ENCODE data around the gene LMOD1. TPM values are rescaled to one million over a fixed set of nuclear protein-coding genes. Genes with fewer than 3 reads are reported as not detected.

LMOD1 gene
- total RNA-seq, 2 donors from 2014 or later, result not detected

DNA sequence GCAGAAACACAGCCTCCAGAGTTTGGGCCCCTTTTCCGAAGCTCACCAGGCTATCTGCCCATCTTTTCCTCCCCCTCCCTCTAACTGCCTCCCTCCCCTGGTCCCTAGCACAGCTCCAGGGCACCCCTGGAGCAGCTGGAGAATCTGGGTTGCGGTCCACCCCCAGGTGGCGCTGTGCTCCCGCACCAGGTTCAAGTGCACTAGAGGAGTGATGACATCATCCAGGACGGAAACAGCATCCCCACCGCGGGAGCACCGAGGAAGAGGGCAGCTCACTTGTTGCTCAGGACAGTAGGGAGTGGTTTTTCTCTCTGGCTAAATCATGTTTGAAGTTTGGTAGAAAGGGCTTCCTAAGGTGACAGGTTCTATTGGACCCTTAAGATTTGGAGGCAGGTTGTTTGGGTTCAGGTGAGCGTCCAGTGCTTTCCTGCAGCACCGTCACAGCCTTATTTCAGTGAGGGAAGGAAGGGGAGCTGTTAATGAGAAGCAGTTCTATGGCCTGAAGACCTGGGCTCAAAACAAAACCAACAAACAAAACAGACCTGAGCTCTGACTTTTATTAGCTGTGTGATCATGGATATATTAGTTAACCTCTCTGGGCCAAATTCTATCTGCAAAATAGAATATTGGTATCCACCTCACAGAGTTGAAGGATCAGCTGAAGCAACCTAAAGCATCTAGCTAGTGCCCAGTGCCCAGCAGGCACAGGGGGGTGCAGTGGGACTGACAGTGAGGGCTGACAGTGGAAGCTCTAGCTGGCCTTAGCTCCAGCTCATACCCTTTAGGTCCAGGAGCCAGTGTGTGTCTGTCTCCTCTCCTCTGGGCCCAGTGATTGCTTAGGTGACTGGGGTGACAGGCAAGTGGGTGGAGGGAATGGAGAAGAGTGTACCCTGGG is 50.2 kb downstream of the LMOD1 start:
- Mint-ChIP-seq H3K4me3 (peak overlapping the region; percentile 66), H3K27ac (peak overlapping the region; percentile 89), H3K9me3 (no peaks in the 10 kb centered on the region)

DNA sequence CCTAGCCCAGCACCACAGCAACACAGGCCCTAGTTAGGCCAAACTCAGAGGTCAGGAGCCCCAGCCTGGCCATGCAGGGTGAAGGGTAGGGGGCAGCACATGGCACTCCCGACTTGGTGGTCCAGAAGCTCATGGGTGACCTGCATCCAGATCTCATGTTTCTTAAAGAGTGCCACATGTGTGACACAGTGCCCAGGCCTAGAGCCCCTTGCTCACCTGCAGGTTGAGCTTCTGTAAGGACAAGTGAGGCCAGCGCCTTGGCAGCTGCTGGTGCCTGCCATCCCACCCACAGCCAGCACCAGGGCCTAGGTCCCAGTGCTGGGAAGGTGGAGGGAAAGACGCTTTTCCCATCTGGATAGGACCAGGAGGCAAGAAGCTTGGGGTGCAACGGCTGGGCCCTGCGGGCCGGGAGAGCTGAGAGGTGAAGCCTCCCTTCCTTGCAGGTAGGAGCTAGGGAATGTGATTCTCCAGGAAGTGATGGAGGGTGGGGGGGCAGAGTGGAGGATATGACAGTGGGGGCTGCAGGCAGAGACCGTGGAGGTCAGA is 51.2 kb downstream of the LMOD1 start:
- no peak for ATAC-seq (replicated peaks)
- Mint-ChIP-seq H3K27ac (no peak overlapping the region), H3K27me3 (peaks cover 32% of the 10 kb centered on the region), H3K9me3 (no peaks in the 10 kb centered on the region), H3K4me1 (peaks cover 6% of the 10 kb centered on the region), H3K36me3 (ENCODE audit: low read depth) (no peaks in the 10 kb centered on the region), H3K4me3 (no peak overlapping the region)

More for the DNA sequence above, 50.2 kb downstream of the LMOD1 start:
- peak; percentile 97 for ATAC-seq (replicated peaks)
- Mint-ChIP-seq H3K36me3 (ENCODE audit: low read depth) (no peaks in the 10 kb centered on the region), H3K27me3 (peaks cover 26% of the 10 kb centered on the region), H3K4me1 (peaks cover 6% of the 10 kb centered on the region)

DNA sequence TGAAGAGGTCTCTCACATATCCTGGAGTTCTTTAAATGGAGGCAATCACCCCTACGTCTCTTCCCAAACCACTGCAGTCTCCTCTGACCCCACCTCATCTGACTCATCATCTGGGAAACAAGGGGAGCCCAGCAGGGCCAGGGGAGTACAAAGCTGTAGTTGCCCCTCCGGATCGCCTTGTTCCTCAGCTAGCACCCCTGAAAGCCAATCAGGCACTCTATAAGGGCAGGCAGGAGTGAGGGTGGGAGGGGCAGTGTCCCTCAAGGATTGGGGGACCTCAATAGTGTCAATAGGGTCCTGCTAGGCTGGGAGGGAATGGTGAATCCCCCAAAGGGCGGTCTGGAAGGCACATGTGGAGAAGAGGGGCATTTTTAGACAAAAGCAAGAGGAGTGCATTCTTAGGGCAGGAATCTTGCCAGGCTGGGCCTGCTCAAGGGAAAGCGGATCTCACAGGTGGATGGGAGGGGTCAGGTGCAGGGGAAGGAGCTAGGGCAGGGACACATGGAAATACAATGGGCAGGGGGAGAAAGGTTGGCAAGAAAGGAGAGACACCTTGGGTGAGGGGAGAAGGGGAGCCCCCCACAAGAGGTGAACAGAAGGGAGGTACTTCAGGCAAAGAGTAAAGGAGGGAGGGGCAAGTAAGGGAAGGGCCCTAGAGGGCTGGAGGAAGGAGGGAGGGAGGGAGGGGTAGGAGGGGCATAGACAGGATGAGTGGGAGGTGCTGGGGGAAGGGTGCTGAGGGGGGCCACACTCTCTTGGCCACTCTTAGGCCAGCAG is 51.8 kb downstream of the LMOD1 start:
- no peak for ATAC-seq (replicated peaks)
- Mint-ChIP-seq H3K9me3 (no peaks in the 10 kb centered on the region), H3K27me3 (peaks cover 32% of the 10 kb centered on the region), H3K36me3 (ENCODE audit: low read depth) (no peaks in the 10 kb centered on the region), H3K4me1 (peaks cover 8% of the 10 kb centered on the region), H3K27ac (no peak overlapping the region), H3K4me3 (no peak overlapping the region)

DNA sequence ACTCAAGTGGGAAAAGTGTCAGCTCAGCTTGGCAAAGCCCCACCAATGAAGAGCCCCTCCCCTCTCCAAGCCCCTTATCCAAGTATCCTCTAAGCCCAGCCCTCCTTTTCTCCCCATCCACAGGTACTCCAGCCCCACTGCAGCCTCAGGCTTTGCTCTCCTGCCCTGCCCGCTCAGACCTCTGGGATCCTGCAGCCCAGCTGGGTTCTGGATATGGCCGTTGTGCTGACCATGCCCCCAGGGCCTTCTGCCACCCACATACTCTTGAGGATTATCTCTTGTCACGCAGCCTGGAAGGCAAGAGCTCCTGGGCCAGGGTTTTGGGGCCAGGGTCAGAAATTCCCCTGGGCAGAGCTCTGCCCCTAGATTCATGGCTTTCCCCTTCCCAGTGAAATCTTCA is 52.9 kb downstream of the LMOD1 start:
- H3K27ac Mint-ChIP-seq, result no peak overlapping the region
- H3K27me3 Mint-ChIP-seq, result peaks cover 34% of the 10 kb centered on the region
- no peak overlapping the region for H3K4me3 Mint-ChIP-seq
- H3K36me3 Mint-ChIP-seq (ENCODE audit: low read depth), result no peaks in the 10 kb centered on the region
- peaks cover 10% of the 10 kb centered on the region for H3K4me1 Mint-ChIP-seq
- ATAC-seq (replicated peaks), result no peak
- no peaks in the 10 kb centered on the region for H3K9me3 Mint-ChIP-seq

DNA sequence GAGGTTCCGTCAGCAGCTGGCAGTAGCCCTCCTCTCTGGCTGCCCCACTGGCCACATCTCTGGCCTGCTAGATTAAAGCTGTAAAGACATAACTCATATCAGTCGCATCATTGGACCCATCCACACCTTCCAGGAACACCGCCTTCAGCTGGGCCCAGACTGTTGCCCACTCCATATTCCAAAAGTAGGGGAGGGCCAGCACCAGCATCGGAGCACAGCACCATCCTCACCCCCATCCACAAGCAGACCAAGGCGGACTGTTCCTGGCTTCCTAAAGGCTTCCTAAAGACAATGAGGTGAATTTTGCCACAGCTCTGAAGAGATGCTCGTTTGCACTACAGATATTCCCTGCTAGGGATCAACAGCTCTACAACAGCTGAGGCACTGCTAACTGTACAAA is 54.1 kb downstream of the LMOD1 start:
- peaks cover 10% of the 10 kb centered on the region for H3K4me1 Mint-ChIP-seq
- no peak overlapping the region for H3K4me3 Mint-ChIP-seq
- H3K27ac Mint-ChIP-seq, result no peak overlapping the region
- H3K27me3 Mint-ChIP-seq, result peaks cover 40% of the 10 kb centered on the region
- H3K36me3 Mint-ChIP-seq (ENCODE audit: low read depth), result no peaks in the 10 kb centered on the region
- no peak for ATAC-seq (replicated peaks)
- H3K9me3 Mint-ChIP-seq, result no peaks in the 10 kb centered on the region

DNA sequence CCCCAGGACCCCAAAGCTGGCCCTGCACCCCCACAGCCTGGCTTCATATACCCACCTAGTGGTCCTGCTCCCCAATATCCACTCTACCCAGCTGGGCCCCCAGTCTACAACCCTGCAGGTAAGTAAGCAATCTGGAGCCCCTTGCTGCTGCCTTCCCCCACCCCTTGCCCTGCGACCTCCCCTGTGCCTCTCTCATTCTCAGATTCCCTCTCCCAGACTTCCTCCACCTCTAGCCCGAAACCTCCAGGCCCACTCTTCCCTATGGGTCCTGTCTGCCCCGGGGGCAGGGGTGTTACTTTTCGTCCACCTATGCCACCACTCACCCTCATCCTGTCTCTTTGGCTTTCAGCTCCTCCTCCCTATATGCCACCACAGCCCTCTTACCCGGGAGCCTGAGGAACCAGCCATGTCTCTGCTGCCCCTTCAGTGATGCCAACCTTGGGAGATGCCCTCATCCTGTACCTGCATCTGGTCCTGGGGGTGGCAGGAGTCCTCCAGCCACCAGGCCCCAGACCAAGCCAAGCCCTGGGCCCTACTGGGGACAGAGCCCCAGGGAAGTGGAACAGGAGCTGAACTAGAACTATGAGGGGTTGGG is 54.8 kb downstream of the LMOD1 start:
- no peak for ATAC-seq (replicated peaks)
- Mint-ChIP-seq H3K4me3 (no peak overlapping the region), H3K36me3 (ENCODE audit: low read depth) (no peaks in the 10 kb centered on the region), H3K9me3 (no peaks in the 10 kb centered on the region), H3K27me3 (peaks cover 46% of the 10 kb centered on the region), H3K27ac (no peak overlapping the region), H3K4me1 (peaks cover 10% of the 10 kb centered on the region)

DNA sequence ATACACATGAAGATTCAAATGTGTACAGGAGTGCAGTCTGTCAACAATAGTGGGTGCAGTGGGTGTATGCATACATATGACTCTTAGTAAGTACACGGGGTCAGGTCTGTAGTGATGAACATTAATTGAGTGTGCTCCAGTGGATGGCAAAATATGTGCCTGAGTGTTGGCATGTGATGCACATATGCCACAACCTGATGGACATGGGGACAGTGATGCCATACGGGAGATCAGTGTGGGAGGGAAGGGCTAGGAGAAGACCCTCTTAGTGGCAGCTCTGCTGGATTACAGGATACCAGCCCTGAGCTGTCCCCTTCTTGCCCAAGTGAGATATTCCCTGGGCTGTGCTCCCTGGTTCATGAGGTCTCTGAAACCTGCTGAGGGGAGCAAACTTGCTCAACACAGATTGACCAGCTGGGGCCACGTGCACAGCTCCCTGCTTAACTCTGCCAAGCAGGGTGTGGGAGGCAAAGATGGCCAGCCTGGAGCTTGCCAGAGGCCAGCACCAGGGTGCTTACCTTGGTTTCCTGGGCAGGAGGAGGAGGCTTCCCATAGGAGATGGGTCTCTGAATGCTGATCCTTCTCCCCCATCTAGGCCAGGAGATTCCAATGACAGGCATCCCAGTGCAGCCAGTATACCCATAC is 55.4 kb downstream of the LMOD1 start:
- Mint-ChIP-seq H3K9me3 (no peaks in the 10 kb centered on the region), H3K36me3 (ENCODE audit: low read depth) (no peaks in the 10 kb centered on the region), H3K4me1 (peaks cover 6% of the 10 kb centered on the region), H3K27ac (no peak overlapping the region), H3K27me3 (peaks cover 47% of the 10 kb centered on the region), H3K4me3 (no peak overlapping the region)
- ATAC-seq (replicated peaks), result no peak

DNA sequence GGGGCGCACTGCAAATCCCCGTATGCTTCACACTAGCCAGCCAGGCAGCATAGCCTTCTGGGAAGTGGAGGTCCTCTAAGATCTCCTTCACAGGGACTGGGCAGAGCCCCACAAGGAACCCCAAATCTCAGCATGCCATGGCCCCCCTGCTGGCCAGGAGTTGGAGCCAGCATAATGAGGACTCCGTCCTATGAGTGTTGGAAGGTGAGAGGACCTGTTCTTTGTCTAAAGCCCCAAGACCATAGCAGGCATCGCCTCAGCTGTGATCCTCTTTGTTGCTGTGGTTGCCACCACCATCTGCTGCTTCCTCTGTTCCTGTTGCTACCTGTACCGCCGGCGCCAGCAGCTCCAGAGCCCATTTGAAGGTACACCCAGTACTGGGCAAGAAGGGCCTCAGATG is 56.1 kb downstream of the LMOD1 start:
- H3K4me3 Mint-ChIP-seq, result no peak overlapping the region
- H3K27me3 Mint-ChIP-seq, result peaks cover 47% of the 10 kb centered on the region
- no peaks in the 10 kb centered on the region for H3K36me3 Mint-ChIP-seq (ENCODE audit: low read depth)
- H3K4me1 Mint-ChIP-seq, result peaks cover 4% of the 10 kb centered on the region
- ATAC-seq (replicated peaks), result no peak
- H3K27ac Mint-ChIP-seq, result no peak overlapping the region
- no peaks in the 10 kb centered on the region for H3K9me3 Mint-ChIP-seq

DNA sequence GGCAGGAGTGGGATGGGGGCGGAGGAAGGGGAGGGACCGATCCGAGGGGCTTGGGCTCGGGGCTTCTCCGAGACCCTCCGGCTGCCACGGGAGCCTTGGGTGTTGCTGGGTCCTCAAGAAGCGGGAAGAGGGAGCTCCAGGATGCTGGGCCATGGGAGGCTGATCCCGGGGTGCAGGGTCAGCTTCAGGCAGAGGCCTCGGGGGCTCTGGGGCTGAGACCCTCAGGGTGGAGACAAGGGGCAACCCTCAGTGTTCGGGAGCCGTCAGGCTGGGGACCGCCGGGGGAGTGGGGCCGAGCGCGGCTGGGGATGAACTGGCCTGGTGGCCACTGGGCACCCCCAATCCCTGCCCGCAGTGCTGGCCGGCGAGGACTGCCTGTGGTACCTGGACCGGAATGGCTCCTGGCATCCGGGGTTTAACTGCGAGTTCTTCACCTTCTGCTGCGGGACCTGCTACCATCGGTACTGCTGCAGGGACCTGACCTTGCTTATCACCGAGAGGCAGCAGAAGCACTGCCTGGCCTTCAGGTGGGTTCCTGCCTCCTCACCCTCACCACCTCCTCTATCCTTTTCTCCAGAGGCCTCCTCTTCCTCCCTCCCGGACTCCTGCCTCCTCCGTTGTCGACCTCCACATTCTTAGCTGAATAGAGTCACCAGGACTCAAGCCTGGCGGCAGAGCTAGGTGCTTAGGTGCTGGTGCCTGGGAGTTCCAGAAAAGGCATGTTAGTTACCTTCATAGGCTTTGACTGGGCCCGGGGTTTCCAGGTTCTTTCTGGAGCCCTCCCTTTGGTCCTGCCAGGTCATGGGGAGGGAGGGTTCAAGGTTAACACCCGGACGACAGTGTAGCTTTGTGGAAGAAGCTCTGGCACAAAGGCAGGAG is 57.0 kb downstream of the LMOD1 start:
- no peak overlapping the region for H3K27ac Mint-ChIP-seq
- peak overlapping the region; percentile 62 for H3K4me3 Mint-ChIP-seq
- peaks cover 4% of the 10 kb centered on the region for H3K4me1 Mint-ChIP-seq
- ATAC-seq (replicated peaks), result peak; percentile 13
- peaks cover 47% of the 10 kb centered on the region for H3K27me3 Mint-ChIP-seq
- no peaks in the 10 kb centered on the region for H3K9me3 Mint-ChIP-seq
- H3K36me3 Mint-ChIP-seq (ENCODE audit: low read depth), result no peaks in the 10 kb centered on the region

DNA sequence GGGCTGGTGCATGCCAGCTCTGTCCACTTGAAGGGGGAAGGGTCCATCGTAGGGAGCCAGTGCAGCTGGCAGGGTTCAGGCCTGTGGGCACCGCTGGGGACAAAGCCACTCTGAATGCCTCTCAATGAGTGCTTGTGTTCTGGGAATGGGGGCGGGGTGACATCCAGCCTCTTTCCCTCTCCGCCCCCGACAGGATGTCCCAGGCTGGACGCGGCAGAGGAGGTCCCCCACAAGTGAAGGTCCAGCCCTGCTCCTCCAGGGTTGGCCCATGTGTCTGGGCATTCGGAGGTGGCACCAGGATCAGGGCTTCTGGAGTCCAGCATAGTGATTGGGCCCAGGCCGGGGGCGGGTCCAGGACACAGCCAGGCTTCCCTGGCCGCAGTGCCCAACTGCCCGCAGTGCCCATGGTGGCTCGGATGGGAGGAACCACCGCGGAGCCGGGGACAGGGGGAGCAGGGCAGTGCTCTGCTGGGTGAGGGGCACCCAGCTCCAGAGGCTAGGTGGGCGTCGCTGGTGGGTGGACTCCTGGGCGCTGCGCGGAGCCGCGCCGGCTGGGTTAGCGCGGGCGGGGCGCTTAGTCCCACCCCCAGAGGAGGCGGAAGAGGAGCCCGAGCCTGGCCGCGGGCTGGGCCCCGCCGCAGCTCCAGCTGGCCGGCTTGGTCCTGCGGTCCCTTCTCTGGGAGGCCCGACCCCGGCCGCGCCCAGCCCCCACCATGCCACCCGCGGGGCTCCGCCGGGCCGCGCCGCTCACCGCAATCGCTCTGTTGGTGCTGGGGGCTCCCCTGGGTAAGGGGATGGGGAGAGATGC is 57.9 kb downstream of the LMOD1 start, which contains the start of gene SHISA4:
SHISA4 (plus strand) TSS at position 617 of the 808 bp plus-strand sequence; CDS start at position 714, 97 bp downstream.
- peak; percentile 66 for ATAC-seq (replicated peaks)
- no peak within 1 kb of the TSS for H3K27ac Mint-ChIP-seq
- H3K4me3 Mint-ChIP-seq, result peak within 1 kb of the TSS; percentile 62
- peaks cover 42% of the 10 kb centered on the region for H3K27me3 Mint-ChIP-seq
- H3K36me3 Mint-ChIP-seq (ENCODE audit: low read depth), result no peaks in the 10 kb centered on the region
- H3K4me1 Mint-ChIP-seq, result peaks cover 4% of the 10 kb centered on the region
- no peaks in the 10 kb centered on the region for H3K9me3 Mint-ChIP-seq

DNA sequence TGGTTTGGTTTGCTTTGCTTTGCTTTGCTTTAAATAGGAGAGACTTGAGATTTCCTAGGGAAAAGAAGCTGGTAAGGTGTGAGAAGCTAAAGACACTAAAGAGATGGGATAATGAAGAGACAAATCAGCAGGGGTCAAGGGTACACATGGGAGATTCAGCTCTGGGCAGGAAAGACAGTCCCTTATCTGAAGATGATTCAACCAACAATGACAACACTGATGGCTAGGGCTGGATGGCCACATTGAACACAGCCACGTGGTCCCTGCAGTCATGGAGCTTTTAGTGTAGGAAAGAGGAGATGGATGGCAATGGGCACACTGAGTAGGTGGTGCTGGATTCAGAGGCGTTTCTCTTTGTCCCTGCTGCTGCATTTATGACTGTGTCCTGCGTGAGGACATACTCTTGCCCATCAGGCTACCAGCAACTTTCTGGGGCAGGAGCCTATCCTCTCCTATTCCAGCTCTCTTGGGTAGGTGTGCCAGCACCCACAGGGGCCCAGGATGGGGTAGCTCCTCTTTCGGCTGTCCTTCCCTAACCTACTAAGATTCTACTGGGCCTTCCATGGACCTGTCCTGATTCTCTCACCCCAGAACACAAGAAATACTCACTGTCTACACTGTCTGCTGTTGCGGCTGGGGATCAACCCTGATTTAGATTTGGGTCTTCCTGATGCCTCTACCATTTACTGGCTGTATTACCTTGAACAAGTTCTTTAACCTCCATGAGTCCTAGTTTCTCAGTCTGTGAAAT is 59.1 kb downstream of the LMOD1 start:
- Mint-ChIP-seq H3K27me3 (peaks cover 35% of the 10 kb centered on the region), H3K4me1 (peaks cover 4% of the 10 kb centered on the region), H3K27ac (no peak overlapping the region), H3K9me3 (no peaks in the 10 kb centered on the region), H3K4me3 (no peak overlapping the region), H3K36me3 (ENCODE audit: low read depth) (no peaks in the 10 kb centered on the region)
- no peak for ATAC-seq (replicated peaks)

All from activated T-helper 17 cell treated with anti-CD3 and anti-CD28 coated beads, Interleukin-2, amount 50 U/mL, for 72 hours (primary cell).